ENCODE data around the gene NUP210L. TPM values are rescaled to one million over a fixed set of nuclear protein-coding genes. Genes with fewer than 3 reads are reported as not detected.
"Not testable (repeated sequence)": the region's sequence is repeated elsewhere in the genome, so short reads cannot be mapped to it uniquely, and the experiment has no call there.

NUP210L gene
- total and polyA plus RNA-seq, 9 of the 15 experiments (the other 6 are each of a cell fraction or from before 2014, with no cell fraction given): 0.01 to 0.04 TPM; not detected in 7

GRCh38 chr1:153979091-153979490 lies 175.8 kb downstream of the NUP210L start:
- H2AFZ ChIP-seq (ENCODE audit: low read depth, low read length): peak overlapping the region; percentile 89
- WGBS (ENCODE audit: insufficient coverage, low coverage, missing lambda C conversion rate): 36% methylated on average over 11 of the region's 12 CpGs
- ATAC-seq; H3K9me3 ChIP-seq (replicated peaks; ENCODE audit: control insufficient read depth, insufficient read depth, low read depth, low read length); H3K27me3 ChIP-seq (ENCODE audit: control insufficient read depth in 2 of 2, insufficient read depth in 2 of 2, low read length in 2 of 2); H4K20me1 ChIP-seq (replicated peaks; ENCODE audit: control insufficient read depth, insufficient read depth, low read length); BruUV-seq (replicated peaks); DNase-seq (ENCODE audit: extremely low read depth in 1 of 4, low spot score in 3 of 4); CTCF ChIA-PET (ENCODE audit: low intra/inter-chr PET ratio); in situ Hi-C loops (cut with MboI); H3K9me1 ChIP-seq (ENCODE audit: control insufficient read depth, insufficient read depth, low read length); FAIRE-seq; TF ChIP-seq NR2C1 (tag; IDR thresholded peaks at IDR 0.05): not testable (repeated sequence)
- H3K4me2 ChIP-seq (ENCODE audit: insufficient read depth, low read length): peak overlapping the region; percentile 99
- TF ChIP-seq NR2C1 (IDR thresholded peaks at IDR 0.05) (0 out of 2 replicates have a peak, but pooled peaks have one; percentile 23), KDM1A (IDR thresholded peaks at IDR 0.05) (0 out of 4 replicates have a peak, but pooled peaks of 1 of the 2 experiments have one; percentile 8), DIDO1 (tag; IDR thresholded peaks at IDR 0.05; ENCODE audit: low read depth) (0 out of 2 replicates have a peak, but pooled peaks have one; percentile 24), NFIC (IDR thresholded peaks at IDR 0.05) (peak; percentile 50), TFAP4 (CRISPR knock-in tag; IDR thresholded peaks at IDR 0.05; ENCODE audit: borderline replicate concordance) (0 out of 2 replicates have a peak, but pooled peaks have one; percentile 28), EGR1 (conservative IDR thresholded peaks at IDR 0.05) (peak; percentile 63), BCOR (IDR thresholded peaks at IDR 0.05) (0 out of 2 replicates have a peak, but pooled peaks have one; percentile 34), KLF13 (tag; IDR thresholded peaks at IDR 0.05; ENCODE audit: borderline replicate concordance, low read depth) (peak; percentile 37; the same call in 1 of the 2 replicates)
- H3K27ac ChIP-seq (ENCODE audit: extremely low read depth, low read depth, low read length): peak overlapping the region; percentile 91
- peaks cover 13 to 19% of the 10 kb centered on the region in 2 experiments; a peak in 4 of 5 replicates for H3K4me1 ChIP-seq (replicated peaks in 1 of 2; ENCODE audit: control insufficient read depth in 2 of 2, insufficient read depth in 2 of 2, low read length in 2 of 2)
- intact Hi-C loops (cut with micrococcal nuclease): loop anchor here (2.0 kb wide), 1 partner anchor 56 kb away; the partner anchor contains the start of gene GATAD2B
- H3K36me3 ChIP-seq (ENCODE audit: control insufficient read depth, insufficient read depth, low read length): peaks cover 42% of the 10 kb centered on the region
- peak overlapping the region in 1 of 2 experiments; percentile 98; a peak in 2 of 4 replicates for H3K9ac ChIP-seq (ENCODE audit: insufficient read depth in 1 of 2, low read depth in 2 of 2, low read length in 2 of 2)
- H3K4me3 ChIP-seq: peak overlapping the region; percentile 84
- peaks cover 42% of the 10 kb centered on the region for H3K79me2 ChIP-seq (ENCODE audit: control insufficient read depth, insufficient read depth, low read length)
- POLR2A ChIA-PET: interaction anchor here (0.6 to 5.6 kb wide), 5 partner anchors 8 to 189 kb away, joined by 3 to 104 read pairs (median 3); partner anchors contain the start of genes CREB3L4 and RPS27

All from K562 (cell line).